ENCODE measurements around the gene KANSL1.
A peak's percentile ranks its signal among the peaks of the same experiment; 100 is the strongest.
"Not testable (repeated sequence)": the region's sequence is repeated elsewhere in the genome, so short reads cannot be mapped to it uniquely, and the experiment has no call there.

The KANSL1 gene

DNA sequence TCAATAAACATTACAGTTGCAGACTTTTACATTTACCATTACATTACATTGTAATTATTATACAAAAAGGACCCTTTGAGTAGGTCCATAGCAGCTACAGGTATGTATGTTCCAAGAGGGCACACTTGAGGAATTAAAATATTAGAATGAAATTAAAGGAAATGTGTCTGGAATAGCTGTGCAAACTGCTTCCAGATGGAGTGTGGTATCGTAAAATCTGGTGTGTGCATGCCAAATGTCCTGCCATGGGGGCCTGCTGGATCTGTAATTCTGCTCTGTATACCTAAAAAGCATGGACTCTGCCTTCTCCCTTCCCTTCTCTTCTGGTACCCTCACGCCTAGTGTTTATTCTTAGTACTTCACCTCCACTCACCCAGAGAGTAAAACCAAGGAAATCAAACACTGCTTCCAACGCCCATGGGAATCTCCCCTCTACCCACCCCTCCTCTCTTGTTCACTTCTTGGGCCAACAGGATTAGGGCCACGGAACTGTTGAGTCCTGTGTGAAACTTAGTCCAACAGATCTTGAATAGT is 155.4 kb downstream of the KANSL1 start:
- no peak for DNase-seq

DNA sequence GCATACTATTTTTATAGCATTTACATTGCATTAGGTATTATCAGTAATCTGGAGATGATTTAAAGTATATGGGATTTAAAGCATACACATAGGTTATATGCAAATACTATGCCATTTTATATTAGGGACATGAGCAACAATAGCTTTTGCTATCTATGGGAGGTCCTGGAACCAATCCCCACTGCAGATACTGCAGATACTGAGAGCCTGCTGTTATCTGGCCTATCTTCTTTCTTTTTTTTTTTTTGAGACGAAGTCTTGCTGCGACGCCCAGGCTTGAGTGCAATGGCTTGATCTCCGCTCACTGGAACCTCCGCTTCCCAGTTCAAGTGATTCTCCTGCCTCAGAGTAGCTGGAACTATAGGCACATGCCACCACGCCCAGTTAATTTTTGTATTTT is 156.7 kb downstream of the KANSL1 start:
- no peak for DNase-seq

DNA sequence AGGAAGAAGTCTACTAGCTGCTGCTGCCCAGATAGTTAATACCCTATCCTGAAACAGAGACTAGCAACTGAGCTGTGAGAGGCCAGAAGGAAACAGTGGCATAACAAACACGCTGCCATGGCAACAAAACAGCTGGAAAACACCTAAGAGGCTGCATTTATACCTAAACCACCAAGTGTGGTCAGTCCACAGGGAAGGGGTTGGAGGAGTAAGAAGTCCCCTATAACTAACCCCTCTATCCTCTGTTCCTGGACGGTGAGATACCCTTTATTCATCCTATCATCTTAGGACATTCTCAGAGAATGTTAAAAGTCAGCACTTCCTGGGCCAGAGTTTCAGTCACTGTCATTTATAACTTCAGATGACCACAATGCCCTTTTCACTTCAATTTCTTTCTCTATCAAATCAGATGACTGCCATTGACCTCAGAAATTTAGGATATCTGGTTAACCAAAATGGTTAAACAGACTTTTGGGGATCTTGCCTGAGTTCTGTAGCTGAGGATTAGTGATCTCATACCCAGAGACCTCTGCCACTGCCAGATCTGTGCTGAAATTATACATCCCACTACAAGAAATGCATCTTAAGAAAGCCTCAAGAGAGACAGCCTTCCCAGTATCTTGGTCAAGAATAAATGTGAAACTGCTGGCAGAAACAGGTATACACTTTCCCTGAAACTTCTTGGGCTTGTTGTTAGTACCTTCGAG is 158.0 kb downstream of the KANSL1 start:
- no peak for DNase-seq

DNA sequence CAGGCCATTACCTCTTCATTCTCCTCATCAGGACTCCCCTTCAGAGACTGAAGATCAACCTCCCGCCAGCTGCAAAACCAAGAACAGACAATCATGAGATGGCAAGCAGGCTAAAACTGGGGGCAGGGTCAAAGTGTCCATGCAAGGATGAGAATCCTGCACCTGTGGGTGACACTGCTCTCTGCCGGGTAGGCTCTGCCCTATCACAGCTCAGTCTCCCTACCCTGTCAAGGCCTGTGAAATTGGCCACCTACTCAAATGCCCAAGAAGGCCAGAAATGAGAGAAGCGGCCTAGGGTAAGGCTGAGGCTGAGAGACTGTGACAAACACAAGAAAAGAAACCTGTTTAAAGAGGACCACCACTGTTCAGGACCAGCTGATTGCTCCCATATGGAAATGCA is 159.8 kb downstream of the KANSL1 start:
- DNase-seq, result no peak

DNA sequence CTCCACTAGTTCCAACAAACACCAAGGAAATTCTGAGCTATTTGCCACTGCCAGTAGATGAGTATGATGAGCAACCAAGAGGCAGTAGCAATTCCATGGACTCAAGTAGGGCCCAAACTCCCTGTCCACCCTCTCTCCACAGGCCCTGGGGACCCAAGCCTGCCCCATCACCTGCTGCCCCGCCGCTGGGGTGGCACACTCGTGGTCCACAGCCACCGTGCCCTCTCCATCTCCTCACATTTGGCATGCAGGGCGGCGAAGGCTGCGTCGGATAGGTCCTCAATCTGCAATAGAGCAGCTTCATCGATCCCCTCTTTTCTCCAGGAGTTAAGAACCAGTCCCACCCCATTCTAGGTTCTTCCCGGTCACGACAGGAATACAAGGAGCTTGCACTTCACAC is 160.3 kb downstream of the KANSL1 start:
- DNase-seq, result no peak

DNA sequence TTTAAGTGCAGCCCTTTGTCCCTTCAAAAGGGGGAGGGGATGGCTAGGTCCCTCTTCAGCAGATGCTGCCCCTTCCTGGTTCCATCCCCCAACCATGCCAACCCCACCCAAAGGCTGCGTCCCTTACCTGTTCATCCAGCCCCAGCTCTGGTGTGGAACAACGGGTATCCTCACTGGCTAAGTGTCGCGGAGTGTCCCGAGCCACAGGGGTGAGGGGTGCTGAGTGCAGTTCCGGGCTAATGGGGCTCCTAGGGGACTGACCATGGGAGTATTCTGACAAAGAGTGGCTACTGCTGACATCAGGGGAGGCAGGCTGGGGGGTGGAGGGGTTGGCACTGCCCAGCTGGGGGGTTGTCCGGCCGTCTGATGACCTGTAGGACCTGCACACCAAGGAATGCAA is 161.3 kb downstream of the KANSL1 start:
- DNase-seq, result no peak

DNA sequence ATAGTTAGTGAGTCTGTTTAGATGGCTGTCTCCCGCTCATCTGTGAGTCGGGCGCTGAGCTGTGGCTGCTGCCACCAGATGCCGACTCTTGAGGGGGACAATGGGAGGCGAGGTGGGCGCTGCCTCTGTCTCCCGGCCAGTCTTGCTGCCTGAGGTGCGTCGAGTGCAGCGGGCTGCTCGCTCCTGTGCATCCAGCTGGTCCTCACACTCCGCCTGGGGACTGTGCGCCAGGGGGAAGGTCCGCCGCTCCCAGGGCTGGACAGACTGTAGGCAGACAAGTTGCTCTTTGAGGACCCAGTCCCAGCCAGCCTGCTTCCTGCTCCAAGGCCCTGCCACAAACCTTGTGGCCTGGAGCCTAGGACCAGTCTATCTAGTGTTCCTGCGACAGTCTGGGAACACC is 161.8 kb downstream of the KANSL1 start:
- DNase-seq, result no peak

DNA sequence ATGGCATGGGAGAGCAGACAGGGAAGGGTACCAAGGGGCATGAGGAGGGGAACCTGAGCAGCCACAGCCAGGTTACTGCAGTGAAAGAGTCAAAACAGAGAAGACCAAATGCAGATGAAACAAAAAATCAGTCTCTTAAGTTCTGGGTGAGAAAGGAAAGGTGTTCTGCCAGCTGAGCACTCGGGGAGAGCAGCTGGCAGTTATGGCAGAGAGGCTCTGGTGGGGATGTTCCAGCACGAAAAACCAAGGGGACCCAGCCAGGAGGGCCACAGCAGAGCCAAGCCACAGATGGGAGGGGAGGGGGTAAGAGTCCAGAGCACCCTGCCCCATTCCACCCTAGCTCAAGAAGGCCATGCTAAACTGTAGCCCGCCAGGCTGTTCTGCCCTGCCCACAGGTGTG is 162.5 kb downstream of the KANSL1 start:
- no peak for DNase-seq

DNA sequence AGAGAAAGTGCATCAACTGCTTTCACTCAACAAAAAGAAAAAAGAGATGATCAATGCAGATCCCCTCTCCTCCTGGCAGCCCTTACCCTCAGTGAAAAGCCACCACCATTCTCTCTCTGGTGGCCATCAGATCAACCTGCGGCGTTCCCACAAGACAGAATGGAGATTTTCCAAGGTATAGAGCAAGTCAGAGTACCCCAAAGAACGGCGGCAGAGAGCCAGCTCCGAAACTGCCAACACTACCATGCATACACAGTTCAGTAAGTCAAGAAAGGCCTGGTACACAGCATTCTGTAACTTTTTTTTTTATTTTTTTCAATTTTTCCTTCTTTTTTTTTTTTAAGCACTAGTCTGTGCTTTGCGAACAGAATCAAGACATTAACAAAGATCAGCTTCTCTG is 163.6 kb downstream of the KANSL1 start:
- no peak for DNase-seq

DNA sequence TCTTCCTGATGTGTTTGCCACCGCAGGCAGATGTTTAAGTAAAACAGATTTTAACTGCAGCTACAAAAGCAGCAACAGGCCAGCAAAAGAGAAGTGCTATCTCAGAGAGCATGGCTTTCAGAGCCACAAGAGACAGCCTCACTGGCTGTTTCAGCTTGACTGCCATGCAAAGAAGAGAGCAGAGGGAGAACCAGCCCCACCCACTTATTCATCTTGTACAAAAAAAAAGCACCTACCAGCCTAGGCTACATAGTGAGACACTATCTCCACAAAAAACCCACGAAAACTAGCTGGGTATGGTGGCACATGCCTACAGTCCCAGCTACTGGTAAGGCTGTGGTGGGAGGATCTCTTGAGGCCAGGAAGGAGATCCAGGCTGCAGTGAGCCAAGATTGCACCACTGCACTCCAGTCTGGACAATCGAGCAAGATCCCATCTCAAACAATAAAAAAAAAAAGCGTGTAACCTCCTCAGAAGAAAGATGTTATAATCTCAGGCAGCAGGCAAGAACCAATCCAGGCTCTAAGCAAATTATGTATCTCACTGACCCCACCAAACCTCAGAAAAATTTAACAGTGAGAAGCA is 164.2 kb downstream of the KANSL1 start:
- DNase-seq, result peak in 1 of 2 donors; percentile 14

DNA sequence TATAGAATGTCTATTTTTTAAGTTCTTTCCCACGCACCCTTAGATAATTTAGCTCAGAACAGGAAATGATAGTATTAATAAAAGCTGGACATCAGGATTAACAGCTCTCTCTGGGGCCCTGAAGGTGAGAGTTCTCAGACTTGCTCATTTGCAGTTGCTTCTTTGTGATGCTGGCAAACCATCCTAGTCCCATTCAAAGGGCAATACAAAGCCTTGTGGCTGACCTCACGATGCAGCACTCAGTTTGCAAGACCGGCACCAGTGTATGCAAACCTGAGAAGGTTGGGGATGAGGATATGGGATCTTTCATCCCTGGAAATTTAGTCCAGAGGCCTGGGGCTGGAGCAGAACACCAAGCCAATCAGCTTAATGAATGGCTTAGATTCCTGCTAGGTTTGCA is 164.9 kb downstream of the KANSL1 start:
- DNase-seq, result no peak

DNA sequence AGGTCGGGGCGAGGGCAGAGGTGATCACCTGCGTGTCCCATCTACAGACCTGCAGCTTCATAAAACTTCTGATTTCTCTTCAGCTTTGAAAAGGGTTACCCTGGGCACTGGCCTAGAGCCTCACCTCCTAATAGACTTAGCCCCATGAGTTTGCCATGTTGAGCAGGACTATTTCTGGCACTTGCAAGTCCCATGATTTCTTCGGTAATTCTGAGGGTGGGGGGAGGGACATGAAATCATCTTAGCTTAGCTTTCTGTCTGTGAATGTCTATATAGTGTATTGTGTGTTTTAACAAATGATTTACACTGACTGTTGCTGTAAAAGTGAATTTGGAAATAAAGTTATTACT is 165.3 kb downstream of the KANSL1 start:
- peak; percentile 3 to 42 for DNase-seq

DNA sequence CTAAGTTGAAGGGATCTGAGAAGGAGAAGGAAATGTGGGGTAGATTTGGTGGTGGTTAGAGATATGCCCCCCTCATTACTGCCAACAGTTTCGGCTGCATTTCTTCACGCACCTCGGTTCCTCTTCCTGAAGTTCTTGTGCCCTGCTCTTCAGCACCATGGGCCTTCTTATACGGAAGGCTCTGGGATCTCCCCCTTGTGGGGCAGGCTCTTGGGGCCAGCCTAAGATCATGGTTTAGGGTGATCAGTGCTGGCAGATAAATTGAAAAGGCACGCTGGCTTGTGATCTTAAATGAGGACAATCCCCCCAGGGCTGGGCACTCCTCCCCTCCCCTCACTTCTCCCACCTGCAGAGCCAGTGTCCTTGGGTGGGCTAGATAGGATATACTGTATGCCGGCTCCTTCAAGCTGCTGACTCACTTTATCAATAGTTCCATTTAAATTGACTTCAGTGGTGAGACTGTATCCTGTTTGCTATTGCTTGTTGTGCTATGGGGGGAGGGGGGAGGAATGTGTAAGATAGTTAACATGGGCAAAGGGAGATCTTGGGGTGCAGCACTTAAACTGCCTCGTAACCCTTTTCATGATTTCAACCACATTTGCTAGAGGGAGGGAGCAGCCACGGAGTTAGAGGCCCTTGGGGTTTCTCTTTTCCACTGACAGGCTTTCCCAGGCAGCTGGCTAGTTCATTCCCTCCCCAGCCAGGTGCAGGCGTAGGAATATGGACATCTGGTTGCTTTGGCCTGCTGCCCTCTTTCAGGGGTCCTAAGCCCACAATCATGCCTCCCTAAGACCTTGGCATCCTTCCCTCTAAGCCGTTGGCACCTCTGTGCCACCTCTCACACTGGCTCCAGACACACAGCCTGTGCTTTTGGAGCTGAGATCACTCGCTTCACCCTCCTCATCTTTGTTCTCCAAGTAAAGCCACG is 165.9 kb downstream of the KANSL1 start:
- peak; percentile 32 to 53 for DNase-seq

DNA sequence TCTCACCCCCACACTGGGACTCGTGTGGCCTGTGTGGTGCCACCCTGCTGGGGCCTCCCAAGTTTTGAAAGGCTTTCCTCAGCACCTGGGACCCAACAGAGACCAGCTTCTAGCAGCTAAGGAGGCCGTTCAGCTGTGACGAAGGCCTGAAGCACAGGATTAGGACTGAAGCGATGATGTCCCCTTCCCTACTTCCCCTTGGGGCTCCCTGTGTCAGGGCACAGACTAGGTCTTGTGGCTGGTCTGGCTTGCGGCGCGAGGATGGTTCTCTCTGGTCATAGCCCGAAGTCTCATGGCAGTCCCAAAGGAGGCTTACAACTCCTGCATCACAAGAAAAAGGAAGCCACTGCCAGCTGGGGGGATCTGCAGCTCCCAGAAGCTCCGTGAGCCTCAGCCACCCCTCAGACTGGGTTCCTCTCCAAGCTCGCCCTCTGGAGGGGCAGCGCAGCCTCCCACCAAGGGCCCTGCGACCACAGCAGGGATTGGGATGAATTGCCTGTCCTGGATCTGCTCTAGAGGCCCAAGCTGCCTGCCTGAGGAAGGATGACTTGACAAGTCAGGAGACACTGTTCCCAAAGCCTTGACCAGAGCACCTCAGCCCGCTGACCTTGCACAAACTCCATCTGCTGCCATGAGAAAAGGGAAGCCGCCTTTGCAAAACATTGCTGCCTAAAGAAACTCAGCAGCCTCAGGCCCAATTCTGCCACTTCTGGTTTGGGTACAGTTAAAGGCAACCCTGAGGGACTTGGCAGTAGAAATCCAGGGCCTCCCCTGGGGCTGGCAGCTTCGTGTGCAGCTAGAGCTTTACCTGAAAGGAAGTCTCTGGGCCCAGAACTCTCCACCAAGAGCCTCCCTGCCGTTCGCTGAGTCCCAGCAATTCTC is 166.8 kb downstream of the KANSL1 start:
- peak; percentile 80 to 92 for DNase-seq

DNA sequence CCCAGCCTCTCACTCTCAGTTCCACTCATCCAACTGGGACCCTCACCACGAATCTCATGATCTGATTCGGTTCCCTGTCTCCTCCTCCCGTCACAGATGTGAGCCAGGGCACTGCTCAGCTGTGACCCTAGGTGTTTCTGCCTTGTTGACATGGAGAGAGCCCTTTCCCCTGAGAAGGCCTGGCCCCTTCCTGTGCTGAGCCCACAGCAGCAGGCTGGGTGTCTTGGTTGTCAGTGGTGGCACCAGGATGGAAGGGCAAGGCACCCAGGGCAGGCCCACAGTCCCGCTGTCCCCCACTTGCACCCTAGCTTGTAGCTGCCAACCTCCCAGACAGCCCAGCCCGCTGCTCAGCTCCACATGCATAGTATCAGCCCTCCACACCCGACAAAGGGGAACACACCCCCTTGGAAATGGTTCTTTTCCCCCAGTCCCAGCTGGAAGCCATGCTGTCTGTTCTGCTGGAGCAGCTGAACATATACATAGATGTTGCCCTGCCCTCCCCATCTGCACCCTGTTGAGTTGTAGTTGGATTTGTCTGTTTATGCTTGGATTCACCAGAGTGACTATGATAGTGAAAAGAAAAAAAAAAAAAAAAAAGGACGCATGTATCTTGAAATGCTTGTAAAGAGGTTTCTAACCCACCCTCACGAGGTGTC is 167.6 kb downstream of the KANSL1 start:
- no peak for DNase-seq

DNA sequence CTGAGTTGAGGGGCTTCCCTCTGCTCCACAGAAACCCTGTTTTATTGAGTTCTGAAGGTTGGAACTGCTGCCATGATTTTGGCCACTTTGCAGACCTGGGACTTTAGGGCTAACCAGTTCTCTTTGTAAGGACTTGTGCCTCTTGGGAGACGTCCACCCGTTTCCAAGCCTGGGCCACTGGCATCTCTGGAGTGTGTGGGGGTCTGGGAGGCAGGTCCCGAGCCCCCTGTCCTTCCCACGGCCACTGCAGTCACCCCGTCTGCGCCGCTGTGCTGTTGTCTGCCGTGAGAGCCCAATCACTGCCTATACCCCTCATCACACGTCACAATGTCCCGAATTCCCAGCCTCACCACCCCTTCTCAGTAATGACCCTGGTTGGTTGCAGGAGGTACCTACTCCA is 168.2 kb downstream of the KANSL1 start:
- DNase-seq, result no peak

DNA sequence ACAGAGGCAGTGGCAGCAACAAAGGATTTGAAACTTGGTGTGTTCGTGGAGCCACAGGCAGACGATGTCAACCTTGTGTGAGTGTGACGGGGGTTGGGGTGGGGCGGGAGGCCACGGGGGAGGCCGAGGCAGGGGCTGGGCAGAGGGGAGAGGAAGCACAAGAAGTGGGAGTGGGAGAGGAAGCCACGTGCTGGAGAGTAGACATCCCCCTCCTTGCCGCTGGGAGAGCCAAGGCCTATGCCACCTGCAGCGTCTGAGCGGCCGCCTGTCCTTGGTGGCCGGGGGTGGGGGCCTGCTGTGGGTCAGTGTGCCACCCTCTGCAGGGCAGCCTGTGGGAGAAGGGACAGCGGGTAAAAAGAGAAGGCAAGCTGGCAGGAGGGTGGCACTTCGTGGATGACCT is 168.6 kb downstream of the KANSL1 start:
- no peak for DNase-seq

DNA sequence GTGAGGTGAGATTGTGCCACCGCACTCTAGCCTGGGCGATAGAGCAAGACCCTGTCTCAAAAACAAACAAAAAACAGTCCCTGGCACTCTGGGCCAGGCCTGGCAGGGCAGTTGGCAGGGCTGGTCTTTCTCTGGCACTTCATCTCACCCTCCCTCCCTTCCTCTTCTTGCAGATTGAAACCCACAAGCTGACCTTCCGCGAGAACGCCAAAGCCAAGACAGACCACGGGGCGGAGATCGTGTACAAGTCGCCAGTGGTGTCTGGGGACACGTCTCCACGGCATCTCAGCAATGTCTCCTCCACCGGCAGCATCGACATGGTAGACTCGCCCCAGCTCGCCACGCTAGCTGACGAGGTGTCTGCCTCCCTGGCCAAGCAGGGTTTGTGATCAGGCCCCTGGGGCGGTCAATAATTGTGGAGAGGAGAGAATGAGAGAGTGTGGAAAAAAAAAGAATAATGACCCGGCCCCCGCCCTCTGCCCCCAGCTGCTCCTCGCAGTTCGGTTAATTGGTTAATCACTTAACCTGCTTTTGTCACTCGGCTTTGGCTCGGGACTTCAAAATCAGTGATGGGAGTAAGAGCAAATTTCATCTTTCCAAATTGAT is 169.3 kb downstream of the KANSL1 start:
- DNase-seq, result no peak

DNA sequence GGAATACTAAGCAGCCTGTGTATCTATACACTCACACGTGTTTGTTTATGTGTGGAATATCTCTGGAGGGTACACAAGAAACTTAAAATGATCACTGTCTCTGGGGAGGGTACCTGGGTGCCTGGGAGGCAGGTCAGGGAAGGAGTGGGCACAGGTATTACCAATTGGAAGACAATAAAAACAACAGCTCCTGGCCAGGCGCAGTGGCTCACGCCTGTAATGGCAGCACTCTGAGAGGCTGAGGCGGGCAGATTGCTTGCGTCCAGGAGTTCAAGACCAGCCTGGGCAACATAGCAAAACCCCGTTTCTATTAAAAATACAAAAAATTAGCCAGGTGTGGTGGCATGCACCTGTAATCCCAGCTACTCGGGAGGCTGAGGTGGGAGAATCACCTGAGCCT is 169.9 kb downstream of the KANSL1 start:
- DNase-seq, result not testable (repeated sequence)

DNA sequence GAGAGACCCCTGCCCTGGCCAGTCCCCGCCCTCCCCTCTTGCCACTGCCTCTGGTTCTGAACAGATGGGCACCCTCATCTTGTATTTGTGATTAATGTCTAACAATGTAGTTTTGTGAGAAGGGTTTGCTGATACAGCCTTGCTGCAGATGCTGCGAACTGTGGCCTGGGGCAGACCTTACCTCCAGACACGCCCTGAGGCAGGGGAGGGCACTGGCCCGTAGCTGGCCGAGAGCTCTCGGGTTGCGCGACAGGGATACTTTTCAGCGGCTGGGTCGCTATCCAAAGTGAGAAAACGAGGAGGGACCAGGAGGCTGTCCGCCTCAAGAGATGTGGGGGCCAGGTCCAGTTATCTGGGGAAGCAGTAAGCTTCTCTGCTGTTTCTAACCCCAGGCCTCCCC is 172.2 kb downstream of the KANSL1 start:
- no peak for DNase-seq

DNA sequence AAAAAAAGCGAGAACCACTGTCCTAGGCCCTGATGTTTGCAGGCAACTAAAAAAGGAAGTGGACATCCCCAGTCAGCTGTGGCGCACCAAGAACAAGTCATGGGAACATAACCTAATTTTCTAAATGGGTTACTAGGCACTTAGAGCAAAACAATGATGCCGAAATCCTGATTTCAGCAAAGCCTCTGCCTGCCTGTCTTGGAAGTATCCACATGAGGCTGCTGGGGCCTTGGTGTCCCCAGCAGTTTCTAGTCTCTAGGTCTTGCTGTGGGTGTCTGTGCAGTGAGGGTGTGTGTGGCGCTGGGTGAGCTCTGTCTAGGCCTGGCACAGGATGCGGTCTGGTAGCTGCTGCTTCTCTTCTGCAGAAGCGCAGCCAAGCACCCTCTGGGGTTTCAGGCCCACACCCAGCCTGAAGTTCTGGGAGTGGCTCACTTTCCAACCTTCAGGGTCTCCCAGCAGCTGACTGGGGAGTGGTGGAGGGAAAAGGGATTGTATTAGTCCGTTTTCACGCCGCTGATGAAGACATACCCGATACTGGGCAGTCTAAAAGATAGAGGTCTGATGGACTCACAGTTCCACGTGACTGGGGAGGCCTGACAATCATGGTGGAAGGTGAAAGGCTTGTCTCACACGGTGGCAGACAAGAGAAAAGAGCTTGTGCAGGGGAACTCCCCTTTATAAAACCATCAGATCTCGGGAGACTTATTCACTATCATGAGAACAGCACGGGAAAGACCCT is 173.0 kb downstream of the KANSL1 start:
- peak; percentile 86 to 92 for DNase-seq
